Measurements from ENCODE around the gene MC1R. TPM values are rescaled to one million over a fixed set of nuclear protein-coding genes. Genes with fewer than 3 reads are reported as not detected.

Gene MC1R
- total RNA-seq, 2 donors from 2014 or later, result 3.4 to 4.8 TPM

- Histone ChIP-seq H3K9me3 (ENCODE audit: control insufficient read depth, low read length) (peaks cover 13% of the 10 kb centered on the region), H3K4me1 (ENCODE audit: control insufficient read depth, insufficient read depth, low read length) (no peaks in the 10 kb centered on the region), H3K4me3 (ENCODE audit: low read length) (no peak overlapping the region), H3K27me3 (ENCODE audit: control insufficient read depth, insufficient read depth, low read length, poor library complexity, severe bottlenecking) (no peaks in the 10 kb centered on the region), H3K9ac (ENCODE audit: extremely low read depth, low read length, poor library complexity, severe bottlenecking) (no peak overlapping the region), H3K27ac (ENCODE audit: low read depth, low read length) (no peak overlapping the region), H3K36me3 (ENCODE audit: control insufficient read depth, insufficient read depth, low read length) (peaks cover 76% of the 10 kb centered on the region)
- no peak for TF ChIP-seq CTCF (conservative IDR thresholded peaks at IDR 0.05)
- WGBS, 2 experiments (ENCODE audit: insufficient coverage in 1 of 2, insufficient read length in 1 of 2), result 90 to 95% methylated on average over 10 to 18 of the region's 18 CpGs
- H3K27me3 Mint-ChIP-seq (ENCODE audit: insufficient read depth), result no peaks in the 10 kb centered on the region
- no peaks in the 10 kb centered on the region for H3K4me1 Mint-ChIP-seq
- H3K9me3 Mint-ChIP-seq, result peaks cover 4% of the 10 kb centered on the region
- peak overlapping the region; percentile 28 for H3K27ac Mint-ChIP-seq
- H3K4me3 Mint-ChIP-seq, result no peak overlapping the region
- DNase-seq, result no peak
- H3K36me3 Mint-ChIP-seq (ENCODE audit: low read depth), result peaks cover 65% of the 10 kb centered on the region
These were observed 37.9 kb upstream of the MC1R start for GRCh38 chr16:89880477-89881367.

- Histone ChIP-seq H3K4me1 (ENCODE audit: control insufficient read depth, insufficient read depth, low read length) (no peaks in the 10 kb centered on the region), H3K9me3 (ENCODE audit: control insufficient read depth, low read length) (peaks cover 7% of the 10 kb centered on the region), H3K4me3 (ENCODE audit: low read length) (no peak overlapping the region), H3K36me3 (ENCODE audit: control insufficient read depth, insufficient read depth, low read length) (peaks cover 70% of the 10 kb centered on the region), H3K27me3 (ENCODE audit: control insufficient read depth, insufficient read depth, low read length, poor library complexity, severe bottlenecking) (no peaks in the 10 kb centered on the region), H3K27ac (ENCODE audit: low read depth, low read length) (no peak overlapping the region), H3K9ac (ENCODE audit: extremely low read depth, low read length, poor library complexity, severe bottlenecking) (no peak overlapping the region)
- peaks cover 64% of the 10 kb centered on the region for H3K36me3 Mint-ChIP-seq (ENCODE audit: low read depth)
- H3K27ac Mint-ChIP-seq, result peak overlapping the region; percentile 28
- peaks cover 1% of the 10 kb centered on the region for H3K9me3 Mint-ChIP-seq
- WGBS, 2 experiments (ENCODE audit: insufficient coverage in 1 of 2, insufficient read length in 1 of 2), result 94 to 99% methylated on average over 5 to 6 of the region's 6 CpGs
- no peaks in the 10 kb centered on the region for H3K27me3 Mint-ChIP-seq (ENCODE audit: insufficient read depth)
- TF ChIP-seq CTCF (conservative IDR thresholded peaks at IDR 0.05), result no peak
- no peak for DNase-seq
- H3K4me3 Mint-ChIP-seq, result no peak overlapping the region
- no peaks in the 10 kb centered on the region for H3K4me1 Mint-ChIP-seq
These were observed 37.3 kb upstream of the MC1R start for GRCh38 chr16:89881368-89881730.

GRCh38 chr16:89883346-89884040 lies 35.2 kb upstream of the MC1R start:
- no peaks in the 10 kb centered on the region for H3K4me1 Mint-ChIP-seq

More at GRCh38 chr16:89883346-89884040, 35.2 kb upstream of the MC1R start:
- Histone ChIP-seq H3K9me3 (ENCODE audit: control insufficient read depth, low read length) (no peaks in the 10 kb centered on the region), H3K27ac (ENCODE audit: low read depth, low read length) (no peak overlapping the region), H3K9ac (ENCODE audit: extremely low read depth, low read length, poor library complexity, severe bottlenecking) (no peak overlapping the region), H3K4me1 (ENCODE audit: control insufficient read depth, insufficient read depth, low read length) (no peaks in the 10 kb centered on the region), H3K27me3 (ENCODE audit: control insufficient read depth, insufficient read depth, low read length, poor library complexity, severe bottlenecking) (no peaks in the 10 kb centered on the region), H3K36me3 (ENCODE audit: control insufficient read depth, insufficient read depth, low read length) (peaks cover 71% of the 10 kb centered on the region), H3K4me3 (ENCODE audit: low read length) (no peak overlapping the region)
- Mint-ChIP-seq H3K4me3 (no peak overlapping the region), H3K36me3 (ENCODE audit: low read depth) (peaks cover 69% of the 10 kb centered on the region), H3K27me3 (ENCODE audit: insufficient read depth) (no peaks in the 10 kb centered on the region), H3K9me3 (peaks cover 1% of the 10 kb centered on the region), H3K27ac (peak overlapping the region; percentile 11)
- no peak for DNase-seq
- no peak for TF ChIP-seq CTCF (conservative IDR thresholded peaks at IDR 0.05)
- WGBS, 2 experiments (ENCODE audit: insufficient coverage in 1 of 2, insufficient read length in 1 of 2), result 94 to 95% methylated on average over 18 to 28 of the region's 28 CpGs

Measured in endodermal cell (in vitro differentiated cells).